H9 (cell line): ENCODE data around the gene DDX4. TPM values are rescaled to one million over a fixed set of nuclear protein-coding genes. Genes with fewer than 3 reads are reported as not detected.

Experiments used
- DNase-seq: peaks from one replicate; pipeline ENCODE4 v3.0.0-alpha.2; 2017
- H2AFZ ChIP-seq: one replicate; pipeline ENCODE4 v1.6.1; 2013; ENCODE audit warnings: mild to moderate bottlenecking, low read length, control low read depth, moderate library complexity
- H2AK5ac ChIP-seq: 2 replicates; pipeline ENCODE4 v1.6.1; 2013; ENCODE audit warnings: low read length, control low read depth, mixed read lengths; ENCODE audit not compliant: insufficient read length
- H2BK120ac ChIP-seq: one replicate; pipeline ENCODE4 v1.6.1; 2013; ENCODE audit warnings: low read depth, mild to moderate bottlenecking, low read length, control low read depth, inconsistent platforms; ENCODE audit not compliant: poor library complexity, severe bottlenecking
- H2BK12ac ChIP-seq: 2 replicates; pipeline ENCODE4 v1.6.1; 2013; ENCODE audit warnings: low read length, control low read depth, mixed read lengths, low read depth; ENCODE audit not compliant: insufficient read length
- H2BK15ac ChIP-seq: 2 replicates; pipeline ENCODE4 v1.6.1; 2013; ENCODE audit warnings: low read depth, low read length, control low read depth
- H2BK20ac ChIP-seq: one replicate; pipeline ENCODE4 v1.6.1; 2013; ENCODE audit warnings: low read depth, mild to moderate bottlenecking, low read length, control low read depth, inconsistent platforms; ENCODE audit not compliant: poor library complexity, severe bottlenecking
- H2BK5ac ChIP-seq: 2 replicates; pipeline ENCODE4 v1.6.1; 2013; ENCODE audit warnings: low read length, control low read depth, mixed read lengths; ENCODE audit not compliant: insufficient read length
- H3K14ac ChIP-seq: 2 replicates; pipeline ENCODE4 v1.6.1; 2013; ENCODE audit warnings: low read length, control low read depth; ENCODE audit not compliant: insufficient read depth
- H3K18ac ChIP-seq: 2 replicates; pipeline ENCODE4 v1.6.1; 2013; ENCODE audit warnings: low read depth, mild to moderate bottlenecking, mixed read lengths, low read length, control low read depth; ENCODE audit not compliant: insufficient read length
- H3K23ac ChIP-seq: 2 replicates; pipeline ENCODE4 v1.6.1; 2013; ENCODE audit warnings: low read length, control low read depth, mixed read lengths, low read depth; ENCODE audit not compliant: insufficient read length
- H3K23me2 ChIP-seq: 2 replicates; pipeline ENCODE4 v1.6.1; 2013; ENCODE audit warnings: low read depth, mild to moderate bottlenecking, mixed read lengths, low read length, control low read depth; ENCODE audit not compliant: insufficient read length, poor library complexity, severe bottlenecking
- H3K27ac ChIP-seq: 2 replicates; pipeline ENCODE4 v1.5.1; 2013; ENCODE audit warnings: low read length, control low read depth, mixed read lengths, low read depth; ENCODE audit not compliant: insufficient read length
- H3K27me3 ChIP-seq: 2 replicates; pipeline ENCODE4 v1.6.1; 2013; ENCODE audit warnings: low read length, control low read depth, inconsistent platforms; ENCODE audit not compliant: insufficient read depth
- H3K4ac ChIP-seq: 2 replicates; pipeline ENCODE4 v1.6.1; 2013; ENCODE audit warnings: low read depth, mild to moderate bottlenecking, control low read depth, inconsistent platforms, low read length, moderate library complexity
- H3K4me1 ChIP-seq: 2 replicates; pipeline ENCODE4 v1.6.1; 2013; ENCODE audit warnings: low read length, control low read depth, inconsistent platforms; ENCODE audit not compliant: insufficient read depth
- H3K4me2 ChIP-seq: 2 replicates; pipeline ENCODE4 v1.6.1; 2013; ENCODE audit warnings: low read length, control low read depth, mixed read lengths; ENCODE audit not compliant: insufficient read length, insufficient read depth
- H3K56ac ChIP-seq: 2 replicates; pipeline ENCODE4 v1.6.1; 2013; ENCODE audit warnings: low read depth, mild to moderate bottlenecking, mixed read lengths, low read length, control low read depth; ENCODE audit not compliant: insufficient read length
- H3K79me1 ChIP-seq: 2 replicates; pipeline ENCODE4 v1.6.1; 2013; ENCODE audit warnings: low read depth, mild to moderate bottlenecking, moderate library complexity, low read length, control low read depth, inconsistent platforms; ENCODE audit not compliant: insufficient read depth, poor library complexity, severe bottlenecking
- H3K79me2 ChIP-seq: 2 replicates; pipeline ENCODE4 v1.6.1; 2013; ENCODE audit warnings: low read length, control low read depth, inconsistent platforms; ENCODE audit not compliant: insufficient read depth
- H3K9ac ChIP-seq: 2 replicates; pipeline ENCODE4 v1.6.1; 2013; ENCODE audit warnings: low read length, control low read depth, mixed read lengths; ENCODE audit not compliant: insufficient read length; ENCODE audit errors: extremely low read depth
- H3K9me3 ChIP-seq: one replicate; pipeline ENCODE4 v1.6.1; 2013; ENCODE audit warnings: low read depth, low read length, inconsistent platforms; ENCODE audit not compliant: control insufficient read depth
- H3T11ph ChIP-seq: one replicate; pipeline ENCODE4 v1.6.1; 2013; ENCODE audit warnings: mild to moderate bottlenecking, low read length, control low read depth, inconsistent platforms
- H4K20me1 ChIP-seq: one replicate; pipeline ENCODE4 v1.6.1; 2013; ENCODE audit not compliant: control insufficient read depth, insufficient read length, insufficient read depth
- H4K5ac ChIP-seq: 2 replicates; pipeline ENCODE4 v1.6.1; 2013; ENCODE audit warnings: low read depth, mild to moderate bottlenecking, mixed read lengths, low read length, control low read depth; ENCODE audit not compliant: insufficient read length
- H4K8ac ChIP-seq: replicated peaks from 2 replicates; pipeline ENCODE4 v1.6.1; 2013; ENCODE audit warnings: low read length, control low read depth, mixed read lengths, low read depth; ENCODE audit not compliant: insufficient read length
- H4K91ac ChIP-seq: 2 replicates; pipeline ENCODE4 v1.6.1; 2013; ENCODE audit warnings: low read depth, mild to moderate bottlenecking, moderate library complexity, mixed read lengths, low read length, control low read depth; ENCODE audit not compliant: insufficient read length
- H3K27ac Mint-ChIP-seq, 3 experiments: 2 replicates in 2 of 3; 3 replicates in 1 of 3; pipeline ENCODE4 v1.8.0; 2020 to 2021; ENCODE audit warnings: mixed read lengths in 3 of 3, mild to moderate bottlenecking in 1 of 3, moderate library complexity in 1 of 3
- H3K27me3 Mint-ChIP-seq: 2 replicates; pipeline ENCODE4 v1.8.0; 2021; ENCODE audit warnings: low read depth, mild to moderate bottlenecking, moderate library complexity, mixed read lengths
- H3K36me3 Mint-ChIP-seq, 3 experiments: 2 replicates in 2 of 3; 3 replicates in 1 of 3; pipeline ENCODE4 v1.8.0; 2020 to 2021; ENCODE audit warnings: low read depth in 3 of 3, mixed read lengths in 3 of 3; ENCODE audit not compliant: insufficient read depth in 1 of 3
- H3K4me1 Mint-ChIP-seq, 2 experiments: 2 replicates each; pipeline ENCODE4 v1.8.0; 2020; ENCODE audit warnings: mixed read lengths in 2 of 2
- H3K4me3 Mint-ChIP-seq, 2 experiments: 2 replicates in 1 of 2; 3 replicates in 1 of 2; pipeline ENCODE4 v1.8.0; 2020 to 2021; ENCODE audit warnings: mild to moderate bottlenecking in 2 of 2, mixed read lengths in 2 of 2, moderate library complexity in 1 of 2
- H3K9me3 Mint-ChIP-seq, 2 experiments: 2 replicates in 1 of 2; 3 replicates in 1 of 2; pipeline ENCODE4 v1.8.0; 2020; ENCODE audit warnings: mild to moderate bottlenecking in 2 of 2, mixed read lengths in 2 of 2, moderate library complexity in 1 of 2
- CTCF ChIP-seq: fragments of 200-600 bp; sonication (generic); conservative IDR thresholded peaks from 3 replicates; pipeline ENCODE4 v1.8.0; 2021; ENCODE audit warnings: antibody characterized with exemption, mild to moderate bottlenecking
- WGBS: extraction: QIAGEN DNeasy Blood & Tissue Kit; methylation state at CpG from one replicate; pipeline ENCODE4 v1.1.7; 2013; ENCODE audit warnings: missing lambda C conversion rate, low lambda C conversion rate, mixed read lengths; ENCODE audit not compliant: insufficient read length; ENCODE audit errors: extremely low coverage; 5-methylcytosine and 5-hydroxymethylcytosine counted together
- total RNA-seq: library from RNA; stranded (reverse); gene quantifications from 2 replicates; pipeline ENCODE4 v1.2.1, GENCODE V29; 2021

DDX4 gene
- total RNA-seq, 1 experiment from 2014 or later = not detected

- H3K36me3 Mint-ChIP-seq = peaks cover 0 to under 1% (median 0%) of the 10 kb centered on the region in 3 experiments; a peak in 2 of 7 replicates
- Histone ChIP-seq H3K79me1 (no peaks in the 10 kb centered on the region), H2BK120ac (no peak overlapping the region), H3K14ac (no peak overlapping the region), H2BK5ac (no peak overlapping the region), H3K56ac (no peak overlapping the region), H2AFZ (no peak overlapping the region), H3K9me3 (no peaks in the 10 kb centered on the region), H2AK5ac (no peak overlapping the region), H3K4ac (no peak overlapping the region), H4K91ac (no peak overlapping the region), H2BK20ac (no peak overlapping the region), H3K4me1 (no peaks in the 10 kb centered on the region), H4K5ac (no peak overlapping the region), H4K8ac (no peak overlapping the region), H3K23me2 (no peaks in the 10 kb centered on the region), H3K23ac (no peak overlapping the region), H3K18ac (no peak overlapping the region), H3T11ph (no peak overlapping the region), H3K4me2 (no peak overlapping the region), H4K20me1 (no peaks in the 10 kb centered on the region), H3K27me3 (no peaks in the 10 kb centered on the region), H2BK15ac (no peak overlapping the region), H3K79me2 (no peaks in the 10 kb centered on the region), H3K27ac (no peak overlapping the region), H3K9ac (no peak overlapping the region), H2BK12ac (no peak overlapping the region)
- WGBS = no CpG with 5 or more reads among the region's 4 CpGs
- H3K4me3 Mint-ChIP-seq = no peak overlapping the region
- peaks cover 0 to 2% of the 10 kb centered on the region in 2 experiments; a peak in 3 of 5 replicates for H3K9me3 Mint-ChIP-seq
- H3K4me1 Mint-ChIP-seq = no peaks in the 10 kb centered on the region
- DNase-seq = no peak
- TF ChIP-seq CTCF = no peak
- H3K27ac Mint-ChIP-seq = no peak overlapping the region
- no peaks in the 10 kb centered on the region; the same call in 1 of the 2 replicates for H3K27me3 Mint-ChIP-seq
Observed at GRCh38 chr5:55724281-55724680, 13.6 kb upstream of the DDX4 start.
